Measurements from ENCODE around the gene HPSE2. TPM values are rescaled to one million over a fixed set of nuclear protein-coding genes. Genes with fewer than 3 reads are reported as not detected.

The HPSE2 gene
- total RNA-seq, 2 donors from 2014 or later, result 2.4 to 4.7 TPM

GRCh38 chr10:98924526-98924925 lies 311.1 kb downstream of the HPSE2 start:
- Histone ChIP-seq H3K9me3 (no peaks in the 10 kb centered on the region), H3K27ac (no peak overlapping the region), H3K27me3 (replicated peaks; ENCODE audit: insufficient read depth) (no peaks in the 10 kb centered on the region), H3K4me3 (no peak overlapping the region), H3K36me3 (no peaks in the 10 kb centered on the region), H3K4me1 (replicated peaks) (no peaks in the 10 kb centered on the region)
- intact Hi-C loops (cut with DNase I), result no loop called here
- DNase-seq (ENCODE audit: low spot score), result no peak
- 53% methylated on average over 1 of the region's 1 CpG for WGBS
- TF ChIP-seq POLR2A (IDR thresholded peaks at IDR 0.05) (no peak), POLR2AphosphoS5 (IDR thresholded peaks at IDR 0.05) (no peak)
- TF ChIP-seq, protein P1, sequence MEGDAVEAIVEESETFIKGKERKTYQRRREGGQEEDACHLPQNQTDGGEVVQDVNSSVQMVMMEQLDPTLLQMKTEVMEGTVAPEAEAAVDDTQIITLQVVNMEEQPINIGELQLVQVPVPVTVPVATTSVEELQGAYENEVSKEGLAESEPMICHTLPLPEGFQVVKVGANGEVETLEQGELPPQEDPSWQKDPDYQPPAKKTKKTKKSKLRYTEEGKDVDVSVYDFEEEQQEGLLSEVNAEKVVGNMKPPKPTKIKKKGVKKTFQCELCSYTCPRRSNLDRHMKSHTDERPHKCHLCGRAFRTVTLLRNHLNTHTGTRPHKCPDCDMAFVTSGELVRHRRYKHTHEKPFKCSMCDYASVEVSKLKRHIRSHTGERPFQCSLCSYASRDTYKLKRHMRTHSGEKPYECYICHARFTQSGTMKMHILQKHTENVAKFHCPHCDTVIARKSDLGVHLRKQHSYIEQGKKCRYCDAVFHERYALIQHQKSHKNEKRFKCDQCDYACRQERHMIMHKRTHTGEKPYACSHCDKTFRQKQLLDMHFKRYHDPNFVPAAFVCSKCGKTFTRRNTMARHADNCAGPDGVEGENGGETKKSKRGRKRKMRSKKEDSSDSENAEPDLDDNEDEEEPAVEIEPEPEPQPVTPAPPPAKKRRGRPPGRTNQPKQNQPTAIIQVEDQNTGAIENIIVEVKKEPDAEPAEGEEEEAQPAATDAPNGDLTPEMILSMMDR (IDR thresholded peaks at IDR 0.05), result no peak

DNA sequence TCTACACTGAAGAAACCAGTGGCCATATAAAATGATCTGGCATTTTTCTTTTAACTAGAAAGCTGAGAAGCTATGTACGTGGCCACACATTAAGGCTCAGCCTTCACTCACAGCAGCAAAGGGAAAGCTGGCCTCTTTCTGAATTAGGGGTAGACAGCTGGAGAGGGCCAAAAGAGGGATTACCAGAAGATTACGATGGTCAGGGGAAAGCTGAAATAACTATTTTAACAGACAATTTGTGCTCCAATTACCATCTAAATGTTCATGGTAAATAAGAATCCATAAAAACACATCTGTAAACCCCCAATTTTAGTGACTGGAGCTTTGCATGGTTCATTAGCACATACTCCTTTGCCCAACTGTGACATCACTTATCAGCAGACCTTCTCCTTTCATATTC lies 314.3 kb downstream of the HPSE2 start:
- Histone ChIP-seq H3K4me1 (replicated peaks) (no peaks in the 10 kb centered on the region), H3K36me3 (no peaks in the 10 kb centered on the region), H3K9me3 (no peaks in the 10 kb centered on the region), H3K27me3 (replicated peaks; ENCODE audit: insufficient read depth) (no peaks in the 10 kb centered on the region), H3K27ac (no peak overlapping the region), H3K4me3 (no peak overlapping the region)
- DNase-seq (ENCODE audit: low spot score), result no peak
- TF ChIP-seq, protein P1 (IDR thresholded peaks at IDR 0.05), result no peak
- TF ChIP-seq POLR2AphosphoS5 (IDR thresholded peaks at IDR 0.05) (no peak), POLR2A (IDR thresholded peaks at IDR 0.05) (no peak)
- WGBS, result 59% methylated on average over 2 of the region's 2 CpGs
- intact Hi-C loops (cut with DNase I), result no loop called here

GRCh38 chr10:98920807-98921206 lies 314.8 kb downstream of the HPSE2 start:
- Histone ChIP-seq H3K27ac (no peak overlapping the region), H3K4me3 (no peak overlapping the region), H3K4me1 (replicated peaks) (no peaks in the 10 kb centered on the region), H3K9me3 (no peaks in the 10 kb centered on the region), H3K27me3 (replicated peaks; ENCODE audit: insufficient read depth) (no peaks in the 10 kb centered on the region), H3K36me3 (no peaks in the 10 kb centered on the region)
- intact Hi-C loops (cut with DNase I), result no loop called here
- DNase-seq (ENCODE audit: low spot score), result no peak
- 24% methylated on average over 2 of the region's 2 CpGs for WGBS
- TF ChIP-seq, protein P1 (IDR thresholded peaks at IDR 0.05), result no peak
- no peak for TF ChIP-seq POLR2AphosphoS5 (IDR thresholded peaks at IDR 0.05)
- no peak for TF ChIP-seq POLR2A (IDR thresholded peaks at IDR 0.05)

DNA sequence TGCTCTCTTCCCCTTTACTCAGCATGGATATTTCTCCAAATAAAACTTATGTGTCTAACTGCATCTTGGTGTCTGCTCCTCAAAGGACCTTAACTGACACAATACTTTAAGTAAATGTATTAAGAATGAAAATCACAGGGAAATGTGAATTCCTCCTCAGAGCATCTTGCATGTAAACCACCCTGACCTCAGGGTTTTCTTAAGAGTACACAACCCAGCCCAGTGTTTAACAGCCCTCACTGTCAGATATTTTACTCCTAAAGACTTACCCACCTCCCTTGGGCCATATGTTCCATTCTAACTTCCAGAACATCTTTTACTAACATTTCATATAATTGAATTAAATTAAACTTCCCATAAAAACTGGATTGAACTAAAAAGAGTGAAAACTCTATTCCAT lies 315.3 kb downstream of the HPSE2 start:
- Histone ChIP-seq H3K9me3 (no peaks in the 10 kb centered on the region), H3K4me1 (replicated peaks) (no peaks in the 10 kb centered on the region), H3K27ac (no peak overlapping the region), H3K27me3 (replicated peaks; ENCODE audit: insufficient read depth) (no peaks in the 10 kb centered on the region), H3K4me3 (no peak overlapping the region), H3K36me3 (no peaks in the 10 kb centered on the region)
- TF ChIP-seq, protein P1 (IDR thresholded peaks at IDR 0.05), result no peak
- TF ChIP-seq POLR2AphosphoS5 (IDR thresholded peaks at IDR 0.05), result no peak
- no peak for TF ChIP-seq POLR2A (IDR thresholded peaks at IDR 0.05)
- DNase-seq (ENCODE audit: low spot score), result no peak
- intact Hi-C loops (cut with DNase I), result no loop called here

DNA sequence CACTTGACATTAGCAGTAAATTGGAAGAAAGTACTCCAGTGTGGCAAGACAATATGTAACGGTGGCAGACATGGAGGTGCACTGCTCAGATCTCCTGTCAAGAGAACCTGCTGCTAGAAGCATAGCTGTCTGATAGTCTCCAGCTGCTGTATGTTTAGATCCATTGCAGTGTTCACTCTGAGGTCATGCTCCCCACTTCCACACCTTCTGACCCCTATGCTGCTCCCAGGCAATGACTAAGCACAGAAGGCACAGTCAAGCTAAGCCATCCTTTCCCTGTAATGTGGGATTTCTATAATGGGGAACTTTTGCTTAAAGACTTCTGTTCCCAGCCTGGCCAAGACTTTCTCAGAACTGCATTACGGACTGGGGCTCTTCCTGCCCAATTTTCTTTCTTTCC lies 315.8 kb downstream of the HPSE2 start:
- intact Hi-C loops (cut with DNase I), result no loop called here
- no peak for DNase-seq (ENCODE audit: low spot score)
- 60% methylated on average over 2 of the region's 2 CpGs for WGBS
- Histone ChIP-seq H3K4me1 (replicated peaks) (no peaks in the 10 kb centered on the region), H3K27me3 (replicated peaks; ENCODE audit: insufficient read depth) (no peaks in the 10 kb centered on the region), H3K36me3 (no peaks in the 10 kb centered on the region), H3K9me3 (no peaks in the 10 kb centered on the region), H3K4me3 (no peak overlapping the region), H3K27ac (no peak overlapping the region)
- no peak for TF ChIP-seq POLR2A (IDR thresholded peaks at IDR 0.05)
- TF ChIP-seq, protein P1 (IDR thresholded peaks at IDR 0.05), result no peak
- TF ChIP-seq POLR2AphosphoS5 (IDR thresholded peaks at IDR 0.05), result no peak
